Measurements from ENCODE around the gene BZW2.

GRCh38 chr7:16693601-16694318 is 47.8 kb downstream of the BZW2 start:
- TF ChIP-seq EZH2phosphoT487 (IDR thresholded peaks at IDR 0.05; ENCODE audit: insufficient read depth, low read depth) (no peak), EZH2 (IDR thresholded peaks at IDR 0.05; ENCODE audit: insufficient read depth, poor library complexity, severe bottlenecking) (no peak)
